Ecto neural progenitor cell (in vitro differentiated cells): ENCODE results near the gene PFKFB2.

Source experiments
- DNase-seq: peaks from one replicate; pipeline ENCODE4 v3.0.0-alpha.2; 2018; ENCODE audit warnings: low spot score

Gene PFKFB2

GRCh38 chr1:207021876-207022596, 31.0 kb upstream of the PFKFB2 start:
- DNase-seq = no peak

- DNase-seq = no peak
These were observed 29.9 kb upstream of the PFKFB2 start for GRCh38 chr1:207022996-207023679.

GRCh38 chr1:207024202-207025145, 28.6 kb upstream of the PFKFB2 start:
- DNase-seq = no peak

DNA sequence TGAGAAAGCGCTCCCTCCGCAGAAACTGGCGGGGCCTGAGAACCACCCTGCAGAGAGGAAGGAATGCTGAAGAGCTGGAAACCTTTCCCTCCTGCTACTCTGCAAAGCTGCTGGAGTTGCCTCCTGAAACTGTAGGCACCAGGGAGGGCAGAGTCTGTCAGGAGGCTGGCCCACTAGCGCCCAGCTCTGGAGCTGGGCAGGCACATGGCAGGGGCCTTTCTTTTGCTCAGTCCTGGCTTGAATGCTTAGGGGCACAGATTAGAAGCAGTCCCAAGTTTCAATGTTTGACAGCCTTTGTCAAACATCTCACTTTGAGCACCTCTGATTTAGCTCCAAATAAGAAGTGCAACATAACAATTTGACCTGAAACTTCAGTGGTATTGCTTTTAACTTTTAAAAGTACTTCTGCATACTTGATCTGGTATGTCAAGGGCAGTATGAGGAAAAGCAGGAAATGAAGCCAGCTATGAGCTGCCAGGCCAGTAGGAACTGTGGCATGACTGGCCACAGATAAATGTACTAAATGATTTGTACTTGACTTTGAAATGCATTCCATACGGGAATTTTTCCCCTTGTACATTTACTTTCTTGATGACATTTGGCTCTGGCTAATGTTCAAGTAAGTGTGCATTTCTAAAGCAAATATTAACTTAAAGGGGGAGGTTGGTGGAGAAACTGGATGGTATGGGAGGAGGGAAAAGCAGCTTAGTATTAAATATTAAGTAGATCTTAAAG, 27.8 kb upstream of the PFKFB2 start:
- no peak for DNase-seq

DNA sequence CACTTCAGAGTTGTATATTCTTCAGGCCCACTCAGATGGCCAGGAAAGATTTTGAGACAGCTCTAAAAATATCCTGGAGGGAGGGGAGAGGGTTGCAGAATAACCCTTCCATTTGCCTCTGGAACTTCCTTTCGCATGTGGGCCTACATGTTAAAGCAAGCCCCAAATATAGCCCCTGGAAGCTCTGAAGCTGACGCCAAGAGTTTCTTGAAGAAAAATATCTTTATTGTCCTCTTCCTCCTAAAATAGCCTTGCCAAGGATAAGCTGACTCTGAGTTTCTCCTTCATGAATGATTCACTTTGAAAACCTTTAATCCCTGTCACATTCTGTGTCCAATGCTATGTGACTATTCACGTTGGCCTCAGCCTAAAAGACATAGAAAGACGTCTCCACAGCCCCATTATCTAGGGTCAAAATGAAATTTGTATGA, 27.0 kb upstream of the PFKFB2 start:
- no peak for DNase-seq

- no peak for DNase-seq
These were observed 25.8 kb upstream of the PFKFB2 start for GRCh38 chr1:207027206-207027777.

- no peak for DNase-seq
These were observed 25.2 kb upstream of the PFKFB2 start for GRCh38 chr1:207027921-207028320.

DNA sequence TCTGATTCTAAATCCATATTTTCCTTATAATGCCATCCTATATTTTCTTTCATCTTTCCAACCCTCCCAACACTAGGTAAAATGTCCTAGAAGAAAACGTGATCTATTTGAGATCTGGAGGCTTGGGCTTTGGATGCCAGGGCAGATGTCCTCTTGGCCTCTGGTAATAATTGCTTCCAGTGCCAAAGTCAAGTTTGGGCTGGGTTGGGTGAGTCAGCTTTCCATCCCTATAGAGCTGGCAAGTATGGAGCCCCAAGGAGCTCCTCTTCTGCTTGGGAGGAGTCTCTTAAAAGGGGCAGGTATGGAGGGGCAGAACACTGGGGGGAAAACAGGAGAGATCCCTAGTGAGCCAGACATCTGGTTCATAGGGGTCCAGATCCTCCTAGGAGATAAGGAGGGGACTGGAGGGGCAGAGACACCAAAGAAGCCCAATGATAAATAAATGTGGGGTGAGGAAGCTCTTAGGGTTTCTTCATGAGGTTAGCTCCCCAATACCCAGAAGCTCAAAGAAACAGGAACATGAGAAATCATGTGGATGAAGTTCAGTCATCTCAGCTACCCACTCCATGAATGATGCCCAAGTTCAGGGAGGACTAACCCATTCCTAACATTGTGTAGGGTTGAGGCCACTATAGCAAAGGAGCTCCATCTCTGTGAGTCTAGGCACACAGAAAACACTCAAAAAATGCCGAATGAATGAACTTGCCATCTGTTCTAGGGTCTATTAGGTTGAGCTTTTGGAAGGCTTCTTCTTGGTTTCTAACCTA, 24.0 kb upstream of the PFKFB2 start:
- no peak for DNase-seq

GRCh38 chr1:207029701-207030521, 23.2 kb upstream of the PFKFB2 start:
- no peak for DNase-seq

DNA sequence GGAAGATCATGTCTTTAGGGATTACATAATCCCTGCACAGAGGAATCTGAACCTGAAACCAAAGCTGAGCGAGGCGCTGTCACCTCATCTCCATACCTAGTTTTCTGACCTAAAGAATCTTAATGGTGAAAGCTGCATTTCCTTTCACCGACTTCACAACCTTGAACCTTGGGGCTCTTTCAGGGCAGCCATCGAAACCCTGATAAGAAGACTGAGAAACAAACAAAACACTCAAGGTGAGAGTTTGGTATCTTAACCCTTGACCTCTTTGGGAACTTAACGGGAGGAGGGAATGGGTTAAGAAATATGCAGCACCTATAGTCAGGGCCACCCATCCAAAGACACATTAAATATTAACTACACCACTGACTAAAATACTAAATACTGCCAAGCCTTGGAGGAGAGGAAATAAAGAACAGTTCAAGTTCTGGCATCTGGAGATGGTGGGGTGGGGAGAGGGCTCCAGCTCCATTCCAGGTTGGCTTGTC, 22.5 kb upstream of the PFKFB2 start:
- DNase-seq = no peak

DNA sequence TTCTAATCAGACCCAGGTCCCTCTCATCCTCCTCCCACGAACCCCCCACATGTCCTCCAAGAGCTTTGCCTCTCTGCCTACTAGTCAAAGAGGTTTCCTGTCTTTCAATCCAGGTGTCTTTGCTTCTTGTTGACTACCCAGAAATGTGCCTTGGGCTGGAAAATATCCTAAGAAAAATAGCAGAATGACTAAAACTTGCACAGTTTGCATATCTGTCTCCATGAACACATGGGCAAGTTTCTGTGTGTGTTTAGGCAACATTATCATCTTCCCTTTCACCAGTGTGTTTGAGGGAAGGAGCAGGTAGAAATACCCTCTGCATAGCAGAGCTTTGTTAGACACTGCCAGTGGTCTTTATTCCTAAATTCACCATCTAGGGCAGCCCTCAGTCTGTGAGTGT, 22.1 kb upstream of the PFKFB2 start:
- no peak for DNase-seq

- DNase-seq = no peak
These were observed 21.3 kb upstream of the PFKFB2 start for GRCh38 chr1:207031632-207032264.

DNA sequence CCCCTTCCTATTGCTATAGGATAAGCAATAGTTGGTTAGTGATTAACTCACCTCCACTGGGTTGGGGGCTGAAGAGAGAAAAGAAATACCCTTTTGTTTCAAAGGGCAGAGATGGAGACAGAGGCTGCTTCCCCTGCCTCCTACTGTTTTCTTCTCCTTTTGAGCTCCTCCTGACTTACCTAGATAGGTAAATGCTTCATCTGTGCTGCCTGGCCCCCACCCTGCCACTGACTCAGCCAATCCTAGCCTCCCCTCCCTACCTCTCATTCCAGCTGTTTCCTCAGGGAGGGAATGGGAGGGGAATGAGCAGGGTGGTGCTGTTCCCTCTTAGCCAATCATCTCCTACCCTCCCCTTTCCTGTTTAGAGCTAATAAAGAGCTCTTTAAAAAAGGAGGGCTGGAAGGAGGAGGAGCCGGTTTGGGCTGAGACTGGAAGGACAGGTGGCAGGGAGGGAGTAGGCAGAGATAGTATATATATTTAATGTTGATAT, 20.5 kb upstream of the PFKFB2 start, which contains the start of gene C1orf116:
TSS of gene C1orf116 (minus strand) at position 229 of the 490 bp plus-strand sequence. CDS start 5,158 bp downstream, outside the sequence.
- DNase-seq = peak; percentile 60

DNA sequence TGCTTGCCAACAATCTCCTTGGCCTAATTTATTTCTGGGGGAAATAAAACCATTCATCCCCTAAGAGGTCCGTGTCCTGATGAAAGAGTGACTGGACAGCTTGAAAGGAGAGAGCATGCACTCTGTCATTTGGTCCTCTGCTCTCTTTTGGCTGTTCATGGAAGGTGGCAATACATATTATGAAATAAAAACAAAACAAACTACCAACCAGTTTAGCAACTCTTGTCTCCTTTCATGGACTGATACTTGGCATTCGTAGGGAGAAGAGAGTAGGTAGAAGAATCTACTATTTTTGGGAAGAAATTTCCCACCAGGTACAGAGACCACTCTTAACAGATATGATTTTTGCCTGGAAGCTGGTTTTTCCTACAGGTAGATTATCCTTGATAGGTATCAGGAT, 19.8 kb upstream of the PFKFB2 start:
- no peak for DNase-seq

DNA sequence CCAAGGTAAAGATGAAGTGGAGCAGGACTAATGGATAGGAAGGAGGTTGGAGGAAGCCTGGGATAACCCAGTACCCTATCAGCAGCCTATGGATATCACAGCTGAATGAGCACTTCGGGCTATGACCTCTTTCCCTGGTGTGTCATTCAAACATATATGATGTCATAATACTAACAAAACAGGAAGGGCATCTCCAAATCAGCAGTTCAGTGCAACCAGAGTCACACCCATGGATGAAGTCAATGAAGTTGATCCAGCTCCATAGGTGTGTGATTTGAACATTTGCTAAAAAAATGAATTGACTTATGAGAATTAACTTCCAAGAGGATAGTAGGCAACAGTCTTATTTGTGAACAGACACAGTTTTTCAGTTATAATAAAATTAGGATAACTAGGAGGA, 18.9 kb upstream of the PFKFB2 start:
- DNase-seq = no peak

DNA sequence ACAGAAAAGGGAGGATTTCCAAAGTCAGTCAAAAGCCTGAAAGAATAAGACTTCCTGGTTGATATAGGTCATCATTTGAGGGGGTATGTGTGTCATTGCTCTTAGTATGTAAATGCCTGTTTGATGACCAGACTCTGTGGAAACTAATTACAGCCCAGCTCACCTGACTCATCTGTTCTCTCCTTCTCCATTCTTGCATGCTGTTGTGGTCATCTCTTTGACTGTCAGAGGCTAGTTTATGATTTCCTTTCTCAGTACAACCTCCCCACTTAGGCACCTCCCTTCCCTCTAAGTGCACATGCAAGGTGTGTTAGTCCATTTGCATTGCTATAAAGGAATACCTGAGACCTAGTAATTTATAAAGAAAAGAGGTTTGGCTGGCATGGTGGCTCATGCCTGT, 18.1 kb upstream of the PFKFB2 start:
- no peak for DNase-seq

GRCh38 chr1:207035877-207036551, 17.1 kb upstream of the PFKFB2 start:
- no peak for DNase-seq

DNA sequence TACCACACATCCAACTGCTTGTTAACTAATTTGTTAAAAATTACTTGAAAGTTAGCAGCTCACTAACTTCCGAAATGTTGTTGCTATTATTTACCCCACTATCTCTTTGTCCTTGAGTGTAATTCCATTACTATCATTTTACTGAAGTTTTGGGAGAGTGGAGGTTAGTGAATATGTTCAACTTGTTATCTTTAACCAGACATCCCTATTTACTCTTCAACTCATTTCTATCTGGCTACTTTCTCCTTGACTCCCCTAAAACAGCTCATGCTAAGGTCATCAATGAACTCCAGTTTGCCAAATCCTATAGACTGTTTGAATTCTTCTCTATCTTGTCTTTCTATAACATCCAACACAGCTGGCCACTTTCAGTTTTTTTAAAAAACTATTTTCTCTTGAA, 16.2 kb upstream of the PFKFB2 start:
- DNase-seq = no peak
